HepG2 (cell line): Measurements from ENCODE around the gene EPO. TPM values are rescaled to one million over a fixed set of nuclear protein-coding genes. Genes with fewer than 3 reads are reported as not detected.

ENCODE experiments used
- ATAC-seq: fragments of 200-7000 bp; cut with Tn5 transposase; 3 replicates; pipeline ENCODE4 v1.9.1; 2020; ENCODE audit warnings: mild to moderate bottlenecking, moderate library complexity
- BruUV-seq: library from RNA; stranded (reverse); fragments of 400-500 nt; replicated peaks from 2 replicates; lab custom pipeline; 2021; lab: Mats Ljungman, UMichigan
- CTCF ChIA-PET: fragments of 300-600 bp; formaldehyde crosslinking; extraction: SDS; loops from one replicate; lab custom pipeline; 2021; ENCODE audit warnings: low total read pairs, inconsistent platforms, low intra/inter-chr PET ratio; lab: Yijun Ruan, JAX
- POLR2A ChIA-PET: fragments of 350-600 bp; sonication (Branson Sonifier 250); formaldehyde crosslinking; loops from one replicate; lab custom pipeline; 2020; ENCODE audit warnings: antibody characterized with exemption, inconsistent platforms; lab: Yijun Ruan, JAX
- DNase-seq: peaks from one replicate; pipeline ENCODE4 v3.0.0-alpha.2; 2015; ENCODE audit warnings: low spot score
- FAIRE-seq: peaks from 3 replicates; lab custom pipeline; 2011; peaks lifted over from hg19 to GRCh38; lab: Jason Lieb, UNC
- H2AFZ ChIP-seq: one replicate; pipeline ENCODE4 v1.6.1; 2011; ENCODE audit warnings: low read length, inconsistent platforms
- H3K27ac ChIP-seq: fragments of 300-600 bp; 3 replicates; pipeline ENCODE4 v1.8.0; 2011; ENCODE audit warnings: mixed run types, mild to moderate bottlenecking, mixed read lengths, low read length, inconsistent platforms; ENCODE audit not compliant: insufficient read depth; ENCODE audit errors: extremely low read length
- H3K27me3 ChIP-seq, 2 experiments: fragments of 200-600 bp in 1 of 2; 2 replicates in 1 of 2; 3 replicates in 1 of 2; pipeline versions ENCODE4 v1.6.0 to v1.8.0; 2011; ENCODE audit warnings: low read length in 2 of 2, mild to moderate bottlenecking in 2 of 2, moderate library complexity in 2 of 2, inconsistent platforms in 1 of 2; ENCODE audit not compliant: insufficient read depth in 2 of 2, control insufficient read depth in 1 of 2
- H3K36me3 ChIP-seq, 2 experiments: fragments of 200-600 bp in 1 of 2; replicated peaks in 1 of 2; 2 replicates in 1 of 2; 3 replicates in 1 of 2; pipeline versions ENCODE4 v1.5.1 to v1.8.0; 2011; ENCODE audit warnings: low read length in 2 of 2, inconsistent platforms in 1 of 2; ENCODE audit not compliant: insufficient read depth in 2 of 2, control insufficient read depth in 1 of 2
- H3K4me1 ChIP-seq: 2 replicates; pipeline ENCODE4 v1.5.1; 2012; ENCODE audit warnings: low read length, inconsistent platforms; ENCODE audit not compliant: insufficient read depth
- H3K4me2 ChIP-seq: 2 replicates; pipeline ENCODE4 v1.6.0; 2011; ENCODE audit warnings: low read depth, low read length, inconsistent platforms
- H3K4me3 ChIP-seq, 3 experiments: fragments of 200-600 bp in 1 of 3; sonication (generic), shearing (Covaris generic) in 1 of 3; replicated peaks in 1 of 3; 2 replicates each; pipeline ENCODE4 v1.5.1; 2011 to 2016; ENCODE audit warnings: low read length in 3 of 3, inconsistent platforms in 2 of 3, low read depth in 2 of 3, mild to moderate bottlenecking in 2 of 3, control low read depth in 1 of 3, mixed read lengths in 1 of 3; ENCODE audit not compliant: insufficient read depth in 1 of 3
- H3K79me2 ChIP-seq: one replicate; pipeline ENCODE4 v1.6.1; 2011; ENCODE audit warnings: low read length, inconsistent platforms; ENCODE audit not compliant: insufficient read depth
- H3K9ac ChIP-seq: 2 replicates; pipeline ENCODE4 v1.6.0; 2011; ENCODE audit warnings: mild to moderate bottlenecking, low read depth, low read length, inconsistent platforms; ENCODE audit not compliant: insufficient read depth
- H3K9me3 ChIP-seq: 2 replicates; pipeline ENCODE4 v1.5.1; 2012; ENCODE audit warnings: mild to moderate bottlenecking, low read length
- H4K20me1 ChIP-seq: 2 replicates; pipeline ENCODE4 v1.6.0; 2011; ENCODE audit warnings: inconsistent platforms, mild to moderate bottlenecking, low read length, moderate library complexity; ENCODE audit not compliant: insufficient read depth
- GPN1 ChIP-seq: sonication (generic); formaldehyde crosslinking; IDR thresholded peaks from 2 replicates; pipeline ENCODE4 v1.5.1; 2020; ENCODE audit warnings: missing genetic modification reagents, borderline replicate concordance
- PHF21A ChIP-seq: sonication (generic); formaldehyde crosslinking; IDR thresholded peaks from 2 replicates; pipeline ENCODE4 v1.5.0; 2020; ENCODE audit warnings: mild to moderate bottlenecking, missing genetic modification reagents
- POLR2A ChIP-seq, 2 experiments: IDR thresholded peaks; 2 replicates each; pipeline ENCODE4 v1.6.1; 2011; ENCODE audit warnings: low read depth in 2 of 2, low read length in 2 of 2, mild to moderate bottlenecking in 1 of 2, moderate library complexity in 1 of 2; ENCODE audit not compliant: insufficient read depth in 1 of 2
- SP140L ChIP-seq: sonication (generic); formaldehyde crosslinking; IDR thresholded peaks from 2 replicates; pipeline ENCODE4 v1.4.0; 2020; ENCODE audit warnings: missing genetic modification reagents, borderline replicate concordance
- ZNF496 ChIP-seq: sonication (generic); formaldehyde crosslinking; IDR thresholded peaks from 2 replicates; pipeline ENCODE4 v1.8.1; 2023; ENCODE audit warnings: mild to moderate bottlenecking, moderate library complexity, missing genetic modification reagents; ENCODE audit not compliant: insufficient replicate concordance
- ZNF510 ChIP-seq: sonication (generic); formaldehyde crosslinking; IDR thresholded peaks from 2 replicates; pipeline ENCODE4 v1.4.0; 2020; ENCODE audit warnings: low read depth, mild to moderate bottlenecking, missing genetic modification reagents
- ZNF749 ChIP-seq: sonication (generic); formaldehyde crosslinking; IDR thresholded peaks from 2 replicates; pipeline ENCODE4 v1.8.0; 2022; ENCODE audit warnings: mild to moderate bottlenecking, missing genetic modification reagents, moderate library complexity, borderline replicate concordance
- WGBS: methylation state at CpG from one replicate; pipeline ENCODE4 v1.1.6; 2017; ENCODE audit warnings: low lambda C conversion rate; 5-methylcytosine and 5-hydroxymethylcytosine counted together
- in situ Hi-C: cut with HindIII; loops from 2 replicates; pipeline ENCODE4 v1.10.0; 2017; ENCODE audit warnings: low pct_unique_long_range_greater_than_20kb; ENCODE audit not compliant: extremely low pct_ligation_motif_present
- intact Hi-C: fragments of 100-400 bp; cut with micrococcal nuclease; formaldehyde crosslinking; loops from one replicate; pipeline ENCODE4 v1.10.0; 2022; ENCODE audit not compliant: unreplicated experiment
- polyA plus RNA-seq, 8 experiments: library from polyadenylated mRNA; depleted of rRNA in 3 of 8; stranded (reverse) in 7 of 8; unstranded in 1 of 8; fragments of >200 nt; fragmentation: Illumina TruSeq in 4 of 8; extraction: Trizol in 4 of 8; gene quantifications; 2 replicates each; pipeline versions ENCODE4 v1.2.1 to v1.2.3, GENCODE V29; 2011 to 2016; ENCODE audit warnings: low read depth in 4 of 8, missing spikeins in 1 of 8, mixed read lengths in 1 of 8; ENCODE audit not compliant: insufficient read depth in 1 of 8
- total RNA-seq, 5 experiments: library from RNA; depleted of rRNA; stranded (reverse); fragments of >200 nt; fragmentation: Illumina TruSeq; extraction: Trizol; gene quantifications; 2 replicates each; pipeline ENCODE4 v1.2.3, GENCODE V29; 2016; ENCODE audit warnings: low read depth in 1 of 5
- TF ChIP-seq, protein P1 (sequence below): IDR thresholded peaks from 2 replicates; pipeline ENCODE4 v1.6.1; 2018; ENCODE audit warnings: missing genetic modification reagents, mild to moderate bottlenecking, missing compliant biosample characterization

The EPO gene
- total and polyA plus RNA-seq, 2 of the 13 experiments (the other 11 are each of a cell fraction or from before 2014, with no cell fraction given), result 10.3 to 25.7 TPM

- Histone ChIP-seq H3K9ac (no peak overlapping the region), H2AFZ (no peak overlapping the region), H3K4me1 (peaks cover 23% of the 10 kb centered on the region), H3K9me3 (no peaks in the 10 kb centered on the region), H3K27me3 (no peaks in the 10 kb centered on the region), H3K4me3 (no peak overlapping the region), H3K79me2 (peaks cover 47% of the 10 kb centered on the region), H4K20me1 (peaks cover 40% of the 10 kb centered on the region), H3K36me3 (peaks cover 35 to 65% of the 10 kb centered on the region in 2 experiments), H3K4me2 (no peak overlapping the region), H3K27ac (no peak overlapping the region)
- intact Hi-C loops, result no loop called here
- ATAC-seq (no peak), FAIRE-seq (no peak), DNase-seq (no peak)
- ChIA-PET CTCF (no interaction called here), POLR2A (no interaction called here)
- BruUV-seq, result no TSS peak
- TF ChIP-seq ZNF749, result no peak
- no peak for TF ChIP-seq PHF21A (CRISPR knock-in tag)
- no peak for TF ChIP-seq GPN1
- TF ChIP-seq, protein P1, sequence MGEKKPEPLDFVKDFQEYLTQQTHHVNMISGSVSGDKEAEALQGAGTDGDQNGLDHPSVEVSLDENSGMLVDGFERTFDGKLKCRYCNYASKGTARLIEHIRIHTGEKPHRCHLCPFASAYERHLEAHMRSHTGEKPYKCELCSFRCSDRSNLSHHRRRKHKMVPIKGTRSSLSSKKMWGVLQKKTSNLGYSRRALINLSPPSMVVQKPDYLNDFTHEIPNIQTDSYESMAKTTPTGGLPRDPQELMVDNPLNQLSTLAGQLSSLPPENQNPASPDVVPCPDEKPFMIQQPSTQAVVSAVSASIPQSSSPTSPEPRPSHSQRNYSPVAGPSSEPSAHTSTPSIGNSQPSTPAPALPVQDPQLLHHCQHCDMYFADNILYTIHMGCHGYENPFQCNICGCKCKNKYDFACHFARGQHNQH, result no peak
- TF ChIP-seq POLR2A (IDR thresholded peaks at IDR 0.05; ENCODE audit: insufficient read depth in 1 of 2, low read depth in 2 of 2, low read length in 2 of 2), result 0 out of 4 replicates have a peak, but pooled peaks of 1 of the 2 experiments have one; percentile 20
- no peak for TF ChIP-seq SP140L (CRISPR knock-in tag)
- TF ChIP-seq ZNF496 (CRISPR knock-in tag), result no peak
- TF ChIP-seq ZNF510 (CRISPR knock-in tag), result no peak
- in situ Hi-C loops, result no loop called here
- 94% methylated on average over 16 of the region's 16 CpGs for WGBS
Observed at GRCh38 chr7:100688326-100688860, 31.9 kb upstream of the EPO start.
